Liver (tissue), 9 donors: ENCODE results near the gene ARSJ. TPM values are rescaled to one million over a fixed set of nuclear protein-coding genes. Genes with fewer than 3 reads are reported as not detected.

ENCODE experiments used
- DNase-seq: peaks from one replicate; pipeline ENCODE4 v3.0.0-alpha.2; 2017; ENCODE audit warnings: low spot score
- H3K27ac ChIP-seq, 2 donors: one replicate each; pipeline ENCODE4 v1.7.0; 2013; ENCODE audit warnings: inconsistent platforms in 2 of 2, low read length in 2 of 2, control low read depth in 1 of 2, low read depth in 1 of 2, mild to moderate bottlenecking in 1 of 2
- H3K27me3 ChIP-seq, 4 donors: one replicate each; pipeline versions ENCODE4 v1.6.1 to v1.7.0; 2013; ENCODE audit warnings: low read length in 3 of 4, inconsistent platforms in 1 of 4, mild to moderate bottlenecking in 1 of 4, moderate library complexity in 1 of 4; ENCODE audit not compliant: control insufficient read depth in 4 of 4, insufficient read depth in 4 of 4
- H3K36me3 ChIP-seq, 4 donors: one replicate each; pipeline versions ENCODE4 v1.6.1 to v1.7.0; 2013; ENCODE audit warnings: low read length in 3 of 4, mild to moderate bottlenecking in 3 of 4, low read depth in 1 of 4, moderate library complexity in 1 of 4; ENCODE audit not compliant: control insufficient read depth in 4 of 4, insufficient read depth in 3 of 4
- H3K4me1 ChIP-seq, 4 donors: one replicate each; pipeline versions ENCODE4 v1.6.1 to v1.7.0; 2013; ENCODE audit warnings: low read length in 3 of 4, mild to moderate bottlenecking in 3 of 4, moderate library complexity in 1 of 4; ENCODE audit not compliant: control insufficient read depth in 4 of 4, insufficient read depth in 4 of 4
- H3K4me3 ChIP-seq, 3 donors: one replicate each; pipeline versions ENCODE4 v1.6.1 to v1.7.0; 2013; ENCODE audit warnings: low read length in 3 of 3, control low read depth in 1 of 3, low read depth in 1 of 3, mild to moderate bottlenecking in 1 of 3
- H3K9ac ChIP-seq, 2 donors: one replicate each; pipeline ENCODE4 v1.7.0; 2013; ENCODE audit warnings: low read length in 2 of 2, mild to moderate bottlenecking in 2 of 2, moderate library complexity in 2 of 2, control low read depth in 1 of 2, low read depth in 1 of 2
- H3K9me3 ChIP-seq, 4 donors: one replicate each; pipeline versions ENCODE4 v1.6.1 to v1.7.0; 2013; ENCODE audit warnings: low read length in 3 of 4; ENCODE audit not compliant: control insufficient read depth in 4 of 4
- FOXA1 ChIP-seq: IDR thresholded peaks from 2 replicates; pipeline ENCODE4 v1.6.1; 2016; ENCODE audit warnings: antibody characterized with exemption
- HNF4A ChIP-seq, 2 donors: conservative IDR thresholded peaks; 2 replicates each; pipeline ENCODE4 v1.6.1; 2016; ENCODE audit warnings: antibody characterized with exemption in 2 of 2, mild to moderate bottlenecking in 2 of 2
- HNF4G ChIP-seq: IDR thresholded peaks from 2 replicates; pipeline ENCODE4 v1.6.1; 2016; ENCODE audit warnings: antibody characterized with exemption
- JUND ChIP-seq, 2 donors: IDR thresholded peaks; 2 replicates each; pipeline ENCODE4 v1.6.1; 2016; ENCODE audit warnings: antibody characterized with exemption in 2 of 2
- RAD21 ChIP-seq, 2 donors: IDR thresholded peaks; 2 replicates each; pipeline ENCODE4 v1.6.1; 2016; ENCODE audit warnings: antibody characterized with exemption in 2 of 2, mild to moderate bottlenecking in 2 of 2
- REST ChIP-seq: IDR thresholded peaks from 2 replicates; pipeline ENCODE4 v1.6.1; 2016; ENCODE audit warnings: antibody characterized with exemption, mild to moderate bottlenecking
- RXRA ChIP-seq, 2 donors: IDR thresholded peaks; 2 replicates each; pipeline ENCODE4 v1.6.1; 2017 to 2018; ENCODE audit warnings: antibody characterized with exemption in 2 of 2, mild to moderate bottlenecking in 1 of 2
- SP1 ChIP-seq: IDR thresholded peaks from 2 replicates; pipeline ENCODE4 v1.6.1; 2018; ENCODE audit warnings: antibody characterized with exemption, mild to moderate bottlenecking
- ZBTB33 ChIP-seq: IDR thresholded peaks from 2 replicates; pipeline ENCODE4 v1.6.1; 2016; ENCODE audit warnings: antibody characterized with exemption
- WGBS: extraction: QIAGEN DNeasy Blood & Tissue Kit; methylation state at CpG from one replicate; pipeline ENCODE4 v1.1.7; 2013; 5-methylcytosine and 5-hydroxymethylcytosine counted together
- polyA plus RNA-seq, 2 donors: library from polyadenylated mRNA; stranded (reverse) in 1 of 2; unstranded in 1 of 2; fragments of 200-250 nt in 1 of 2; fragments of >200 nt in 1 of 2; fragmentation: Nextera tagmentation in 1 of 2; extraction: Ambion mirVana in 1 of 2; gene quantifications; one replicate each; pipeline versions ENCODE4 v1.2.1 to v1.2.3, GENCODE V29; 2013 to 2015
- total RNA-seq, 2 donors: library from RNA; depleted of rRNA; stranded (reverse); fragments of >200 nt; gene quantifications; one replicate each; pipeline ENCODE4 v1.2.3, GENCODE V29; 2014
- donor health status: healthy.
- donor health status: healthy.
- donor health status: healthy.
- donor health status: healthy.
- donor health status: healthy.

The ARSJ gene
- total and polyA plus RNA-seq, 4 donors, result 0.56 to 1.8 (median 0.95) TPM

- no peak for DNase-seq
- no peaks in the 10 kb centered on the region for H3K36me3 ChIP-seq
- WGBS, result 78% methylated on average over 3 of the region's 3 CpGs
- no peak overlapping the region for H3K9ac ChIP-seq
- no peak for TF ChIP-seq RXRA (IDR thresholded peaks at IDR 0.05)
- no peak for TF ChIP-seq REST
- no peak overlapping the region for H3K27ac ChIP-seq
- no peak overlapping the region for H3K4me3 ChIP-seq
- no peaks in the 10 kb centered on the region for H3K27me3 ChIP-seq
- no peaks in the 10 kb centered on the region for H3K9me3 ChIP-seq
- H3K4me1 ChIP-seq, result no peaks in the 10 kb centered on the region
Observed at GRCh38 chr4:113990886-113991285, 11.4 kb upstream of the ARSJ start.

- no peak for TF ChIP-seq FOXA1
- no peak for TF ChIP-seq JUND (IDR thresholded peaks at IDR 0.05)
- no peak for TF ChIP-seq HNF4G
- TF ChIP-seq RAD21 (IDR thresholded peaks at IDR 0.05), result no peak
- no peak for TF ChIP-seq SP1
- H3K4me1 ChIP-seq, result no peaks in the 10 kb centered on the region
- no peak overlapping the region for H3K4me3 ChIP-seq
- H3K9me3 ChIP-seq, result no peaks in the 10 kb centered on the region
- DNase-seq, result no peak
- H3K27ac ChIP-seq, result no peak overlapping the region
- WGBS, result 93% methylated on average over 3 of the region's 3 CpGs
- H3K36me3 ChIP-seq, result no peaks in the 10 kb centered on the region
- H3K27me3 ChIP-seq, result no peaks in the 10 kb centered on the region
- H3K9ac ChIP-seq, result no peak overlapping the region
Observed at GRCh38 chr4:113987382-113987941, 8.0 kb upstream of the ARSJ start.

GRCh38 chr4:113982181-113982580 lies 2.7 kb upstream of the ARSJ start:
- H3K4me3 ChIP-seq, result no peak overlapping the region
- H3K9ac ChIP-seq, result no peak overlapping the region
- no peaks in the 10 kb centered on the region for H3K9me3 ChIP-seq
- H3K4me1 ChIP-seq, result peaks cover 0 to 23% (median 7%) of the 10 kb centered on the region in 4 donors
- H3K36me3 ChIP-seq, result no peaks in the 10 kb centered on the region
- no peak for TF ChIP-seq HNF4A (conservative IDR thresholded peaks at IDR 0.05)
- TF ChIP-seq ZBTB33, result no peak
- no peak for TF ChIP-seq REST
- TF ChIP-seq JUND (IDR thresholded peaks at IDR 0.05), result no peak
- no peak for TF ChIP-seq RXRA (IDR thresholded peaks at IDR 0.05)
- WGBS, result 94% methylated on average over 4 of the region's 4 CpGs
- no peak for DNase-seq
- peaks cover 0 to 3% (median 0%) of the 10 kb centered on the region in 4 donors for H3K27me3 ChIP-seq
- H3K27ac ChIP-seq, result no peak overlapping the region
